Measurements from ENCODE around the gene VIPR2.

Gene VIPR2

DNA sequence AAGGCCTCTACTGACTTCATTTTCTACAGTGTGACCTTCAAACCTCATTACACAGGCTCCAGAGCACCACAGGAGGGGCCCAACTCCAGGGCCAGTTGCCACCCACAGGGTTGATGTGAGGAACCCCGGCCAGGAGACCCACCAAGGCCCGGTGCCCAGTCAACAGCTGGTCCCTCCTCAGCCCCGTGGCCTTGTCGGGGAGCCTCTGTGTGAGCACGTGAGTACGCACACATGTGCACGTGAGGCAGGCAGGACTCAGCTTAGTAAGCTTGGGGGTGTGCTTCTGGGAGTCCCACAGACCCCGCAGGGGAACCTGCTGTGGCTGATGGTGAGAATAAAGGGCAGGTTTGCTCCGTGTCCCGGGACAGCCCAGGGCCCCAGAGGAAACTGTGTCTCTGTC lies 104.5 kb downstream of the VIPR2 start:
- ATAC-seq, result no peak

DNA sequence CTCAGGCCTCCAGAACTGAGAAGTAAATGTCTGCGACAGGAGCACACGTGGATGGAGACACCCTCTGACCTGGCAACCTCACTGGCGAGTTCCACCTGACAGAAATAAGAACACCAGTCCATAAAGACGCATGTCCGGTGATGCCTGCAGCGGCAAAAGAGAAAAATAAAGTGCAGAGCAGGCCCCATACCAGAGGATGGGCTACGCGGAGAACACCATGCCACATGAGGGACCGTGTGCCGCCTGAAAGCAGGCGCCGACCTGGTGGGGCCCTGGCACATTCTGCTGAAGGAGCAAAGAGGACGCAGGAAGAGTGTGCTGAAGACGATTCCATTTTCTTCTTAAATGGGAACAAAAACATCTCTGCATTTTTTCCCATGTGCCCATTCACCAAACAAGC lies 105.0 kb downstream of the VIPR2 start:
- TF ChIP-seq SNAI2 (CRISPR knock-in tag; IDR thresholded peaks at IDR 0.05), result no peak
- TF ChIP-seq, protein P1, sequence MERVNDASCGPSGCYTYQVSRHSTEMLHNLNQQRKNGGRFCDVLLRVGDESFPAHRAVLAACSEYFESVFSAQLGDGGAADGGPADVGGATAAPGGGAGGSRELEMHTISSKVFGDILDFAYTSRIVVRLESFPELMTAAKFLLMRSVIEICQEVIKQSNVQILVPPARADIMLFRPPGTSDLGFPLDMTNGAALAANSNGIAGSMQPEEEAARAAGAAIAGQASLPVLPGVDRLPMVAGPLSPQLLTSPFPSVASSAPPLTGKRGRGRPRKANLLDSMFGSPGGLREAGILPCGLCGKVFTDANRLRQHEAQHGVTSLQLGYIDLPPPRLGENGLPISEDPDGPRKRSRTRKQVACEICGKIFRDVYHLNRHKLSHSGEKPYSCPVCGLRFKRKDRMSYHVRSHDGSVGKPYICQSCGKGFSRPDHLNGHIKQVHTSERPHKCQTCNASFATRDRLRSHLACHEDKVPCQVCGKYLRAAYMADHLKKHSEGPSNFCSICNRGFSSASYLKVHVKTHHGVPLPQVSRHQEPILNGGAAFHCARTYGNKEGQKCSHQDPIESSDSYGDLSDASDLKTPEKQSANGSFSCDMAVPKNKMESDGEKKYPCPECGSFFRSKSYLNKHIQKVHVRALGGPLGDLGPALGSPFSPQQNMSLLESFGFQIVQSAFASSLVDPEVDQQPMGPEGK (CRISPR knock-in tag; IDR thresholded peaks at IDR 0.05; ENCODE audit: borderline replicate concordance), result no peak
- no peak for TF ChIP-seq GLIS3 (CRISPR knock-in tag; IDR thresholded peaks at IDR 0.05)
- no peak for TF ChIP-seq ZC3H10 (CRISPR knock-in tag; IDR thresholded peaks at IDR 0.05)
- TF ChIP-seq, protein P2, sequence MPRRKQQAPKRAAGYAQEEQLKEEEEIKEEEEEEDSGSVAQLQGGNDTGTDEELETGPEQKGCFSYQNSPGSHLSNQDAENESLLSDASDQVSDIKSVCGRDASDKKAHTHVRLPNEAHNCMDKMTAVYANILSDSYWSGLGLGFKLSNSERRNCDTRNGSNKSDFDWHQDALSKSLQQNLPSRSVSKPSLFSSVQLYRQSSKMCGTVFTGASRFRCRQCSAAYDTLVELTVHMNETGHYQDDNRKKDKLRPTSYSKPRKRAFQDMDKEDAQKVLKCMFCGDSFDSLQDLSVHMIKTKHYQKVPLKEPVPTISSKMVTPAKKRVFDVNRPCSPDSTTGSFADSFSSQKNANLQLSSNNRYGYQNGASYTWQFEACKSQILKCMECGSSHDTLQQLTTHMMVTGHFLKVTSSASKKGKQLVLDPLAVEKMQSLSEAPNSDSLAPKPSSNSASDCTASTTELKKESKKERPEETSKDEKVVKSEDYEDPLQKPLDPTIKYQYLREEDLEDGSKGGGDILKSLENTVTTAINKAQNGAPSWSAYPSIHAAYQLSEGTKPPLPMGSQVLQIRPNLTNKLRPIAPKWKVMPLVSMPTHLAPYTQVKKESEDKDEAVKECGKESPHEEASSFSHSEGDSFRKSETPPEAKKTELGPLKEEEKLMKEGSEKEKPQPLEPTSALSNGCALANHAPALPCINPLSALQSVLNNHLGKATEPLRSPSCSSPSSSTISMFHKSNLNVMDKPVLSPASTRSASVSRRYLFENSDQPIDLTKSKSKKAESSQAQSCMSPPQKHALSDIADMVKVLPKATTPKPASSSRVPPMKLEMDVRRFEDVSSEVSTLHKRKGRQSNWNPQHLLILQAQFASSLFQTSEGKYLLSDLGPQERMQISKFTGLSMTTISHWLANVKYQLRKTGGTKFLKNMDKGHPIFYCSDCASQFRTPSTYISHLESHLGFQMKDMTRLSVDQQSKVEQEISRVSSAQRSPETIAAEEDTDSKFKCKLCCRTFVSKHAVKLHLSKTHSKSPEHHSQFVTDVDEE (CRISPR knock-in tag; IDR thresholded peaks at IDR 0.05), result no peak
- no peak for TF ChIP-seq TOX (CRISPR knock-in tag; IDR thresholded peaks at IDR 0.05; ENCODE audit: borderline replicate concordance)
- ATAC-seq, result no peak

More for the DNA sequence above, 104.5 kb downstream of the VIPR2 start:
- TF ChIP-seq ZNF70 (CRISPR knock-in tag; IDR thresholded peaks at IDR 0.05) (no peak), SNAI2 (CRISPR knock-in tag; IDR thresholded peaks at IDR 0.05) (no peak), PPARA (CRISPR knock-in tag; IDR thresholded peaks at IDR 0.05; ENCODE audit: borderline replicate concordance) (no peak), ARNTL (CRISPR knock-in tag; IDR thresholded peaks at IDR 0.05; ENCODE audit: borderline replicate concordance, low read depth) (no peak), BACH2 (CRISPR knock-in tag; IDR thresholded peaks at IDR 0.05; ENCODE audit: borderline replicate concordance) (no peak), ESRRG (CRISPR knock-in tag; IDR thresholded peaks at IDR 0.05) (no peak), ZC3H10 (CRISPR knock-in tag; IDR thresholded peaks at IDR 0.05) (no peak)
- TF ChIP-seq, protein P3, sequence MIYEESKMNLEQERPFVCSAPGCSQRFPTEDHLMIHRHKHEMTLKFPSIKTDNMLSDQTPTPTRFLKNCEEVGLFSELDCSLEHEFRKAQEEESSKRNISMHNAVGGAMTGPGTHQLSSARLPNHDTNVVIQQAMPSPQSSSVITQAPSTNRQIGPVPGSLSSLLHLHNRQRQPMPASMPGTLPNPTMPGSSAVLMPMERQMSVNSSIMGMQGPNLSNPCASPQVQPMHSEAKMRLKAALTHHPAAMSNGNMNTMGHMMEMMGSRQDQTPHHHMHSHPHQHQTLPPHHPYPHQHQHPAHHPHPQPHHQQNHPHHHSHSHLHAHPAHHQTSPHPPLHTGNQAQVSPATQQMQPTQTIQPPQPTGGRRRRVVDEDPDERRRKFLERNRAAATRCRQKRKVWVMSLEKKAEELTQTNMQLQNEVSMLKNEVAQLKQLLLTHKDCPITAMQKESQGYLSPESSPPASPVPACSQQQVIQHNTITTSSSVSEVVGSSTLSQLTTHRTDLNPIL (CRISPR knock-in tag; IDR thresholded peaks at IDR 0.05; ENCODE audit: low read depth), result no peak
- TF ChIP-seq, protein P2 (CRISPR knock-in tag; IDR thresholded peaks at IDR 0.05), result no peak
- TF ChIP-seq, protein P4, sequence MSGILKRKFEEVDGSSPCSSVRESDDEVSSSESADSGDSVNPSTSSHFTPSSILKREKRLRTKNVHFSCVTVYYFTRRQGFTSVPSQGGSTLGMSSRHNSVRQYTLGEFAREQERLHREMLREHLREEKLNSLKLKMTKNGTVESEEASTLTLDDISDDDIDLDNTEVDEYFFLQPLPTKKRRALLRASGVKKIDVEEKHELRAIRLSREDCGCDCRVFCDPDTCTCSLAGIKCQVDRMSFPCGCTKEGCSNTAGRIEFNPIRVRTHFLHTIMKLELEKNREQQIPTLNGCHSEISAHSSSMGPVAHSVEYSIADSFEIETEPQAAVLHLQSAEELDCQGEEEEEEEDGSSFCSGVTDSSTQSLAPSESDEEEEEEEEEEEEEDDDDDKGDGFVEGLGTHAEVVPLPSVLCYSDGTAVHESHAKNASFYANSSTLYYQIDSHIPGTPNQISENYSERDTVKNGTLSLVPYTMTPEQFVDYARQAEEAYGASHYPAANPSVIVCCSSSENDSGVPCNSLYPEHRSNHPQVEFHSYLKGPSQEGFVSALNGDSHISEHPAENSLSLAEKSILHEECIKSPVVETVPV (CRISPR knock-in tag; IDR thresholded peaks at IDR 0.05), result no peak

DNA sequence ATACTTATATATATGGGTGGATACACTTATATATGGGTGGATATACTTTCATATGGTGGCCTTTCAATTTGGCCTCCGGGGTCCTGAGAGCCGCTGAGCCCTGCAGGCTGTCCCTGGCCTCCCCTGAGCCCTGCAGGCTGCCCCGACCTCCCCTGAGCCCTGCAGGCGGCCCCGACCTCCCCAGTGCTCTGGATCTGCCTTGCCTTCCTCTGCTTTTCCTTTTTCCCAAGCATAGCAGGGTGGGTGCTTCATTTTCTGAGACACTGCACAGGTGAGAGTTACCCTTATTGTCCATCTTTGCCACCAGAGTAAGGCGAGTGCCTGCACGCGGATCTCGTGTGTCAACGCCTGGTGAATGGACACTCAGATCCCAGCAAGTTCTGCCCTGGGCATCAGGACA lies 106.6 kb downstream of the VIPR2 start:
- ATAC-seq, result no peak
- TF ChIP-seq OSR1 (CRISPR knock-in tag; IDR thresholded peaks at IDR 0.05), result no peak
- no peak for TF ChIP-seq ZC3H10 (CRISPR knock-in tag; IDR thresholded peaks at IDR 0.05)
- no peak for TF ChIP-seq TOX (CRISPR knock-in tag; IDR thresholded peaks at IDR 0.05; ENCODE audit: borderline replicate concordance)
- TF ChIP-seq, protein P5, sequence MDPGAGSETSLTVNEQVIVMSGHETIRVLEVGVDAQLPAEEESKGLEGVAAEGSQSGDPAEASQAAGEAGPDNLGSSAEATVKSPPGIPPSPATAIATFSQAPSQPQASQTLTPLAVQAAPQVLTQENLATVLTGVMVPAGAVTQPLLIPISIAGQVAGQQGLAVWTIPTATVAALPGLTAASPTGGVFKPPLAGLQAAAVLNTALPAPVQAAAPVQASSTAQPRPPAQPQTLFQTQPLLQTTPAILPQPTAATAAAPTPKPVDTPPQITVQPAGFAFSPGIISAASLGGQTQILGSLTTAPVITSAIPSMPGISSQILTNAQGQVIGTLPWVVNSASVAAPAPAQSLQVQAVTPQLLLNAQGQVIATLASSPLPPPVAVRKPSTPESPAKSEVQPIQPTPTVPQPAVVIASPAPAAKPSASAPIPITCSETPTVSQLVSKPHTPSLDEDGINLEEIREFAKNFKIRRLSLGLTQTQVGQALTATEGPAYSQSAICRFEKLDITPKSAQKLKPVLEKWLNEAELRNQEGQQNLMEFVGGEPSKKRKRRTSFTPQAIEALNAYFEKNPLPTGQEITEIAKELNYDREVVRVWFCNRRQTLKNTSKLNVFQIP (CRISPR knock-in tag; IDR thresholded peaks at IDR 0.05; ENCODE audit: borderline replicate concordance, low read depth), result no peak
- no peak for TF ChIP-seq PPARA (CRISPR knock-in tag; IDR thresholded peaks at IDR 0.05; ENCODE audit: borderline replicate concordance)
- no peak for TF ChIP-seq CSDC2 (CRISPR knock-in tag; IDR thresholded peaks at IDR 0.05)
- no peak for TF ChIP-seq ISL1 (CRISPR knock-in tag; IDR thresholded peaks at IDR 0.05)
- no peak for TF ChIP-seq ARNTL (CRISPR knock-in tag; IDR thresholded peaks at IDR 0.05; ENCODE audit: borderline replicate concordance, low read depth)
- TF ChIP-seq SNAI2 (CRISPR knock-in tag; IDR thresholded peaks at IDR 0.05), result no peak
- no peak for TF ChIP-seq TCF4 (CRISPR knock-in tag; IDR thresholded peaks at IDR 0.05; ENCODE audit: borderline replicate concordance)
- TF ChIP-seq, protein P3 (CRISPR knock-in tag; IDR thresholded peaks at IDR 0.05; ENCODE audit: low read depth), result no peak
- TF ChIP-seq ESRRG (CRISPR knock-in tag; IDR thresholded peaks at IDR 0.05), result no peak
- no peak for TF ChIP-seq GLIS3 (CRISPR knock-in tag; IDR thresholded peaks at IDR 0.05)
- no peak for TF ChIP-seq ZNF565 (CRISPR knock-in tag; conservative IDR thresholded peaks at IDR 0.05; ENCODE audit: low read depth)
- TF ChIP-seq, protein P2 (CRISPR knock-in tag; IDR thresholded peaks at IDR 0.05), result no peak
- no peak for TF ChIP-seq ZNF70 (CRISPR knock-in tag; IDR thresholded peaks at IDR 0.05)
